ENCODE results near the gene ST8SIA1. TPM values are rescaled to one million over a fixed set of nuclear protein-coding genes. Genes with fewer than 3 reads are reported as not detected.

Gene ST8SIA1
- total RNA-seq, 1 experiment from 2014 or later, result not detected

- no peak for TF ChIP-seq CTCF (conservative IDR thresholded peaks at IDR 0.05)
- WGBS (ENCODE audit: extremely low coverage, insufficient read length, low lambda C conversion rate), result no CpG with 5 or more reads among the region's 1 CpG
- H3K23me2 ChIP-seq (ENCODE audit: insufficient read length, low read depth, low read length, poor library complexity, severe bottlenecking), result no peaks in the 10 kb centered on the region
- no peak overlapping the region for H2BK20ac ChIP-seq (ENCODE audit: low read depth, low read length, poor library complexity, severe bottlenecking)
- no peaks in the 10 kb centered on the region for H3K79me2 ChIP-seq (ENCODE audit: insufficient read depth, low read length)
- H4K20me1 ChIP-seq (ENCODE audit: control insufficient read depth, insufficient read depth, insufficient read length), result no peaks in the 10 kb centered on the region
- no peak overlapping the region for H2BK120ac ChIP-seq (ENCODE audit: low read depth, low read length, poor library complexity, severe bottlenecking)
- H3K56ac ChIP-seq (ENCODE audit: insufficient read length, low read depth, low read length), result no peak overlapping the region
- no peaks in the 10 kb centered on the region for H3K9me3 Mint-ChIP-seq
- H2BK5ac ChIP-seq (ENCODE audit: insufficient read length, low read length), result no peak overlapping the region
- no peak overlapping the region for H3K4me3 Mint-ChIP-seq
- no peaks in the 10 kb centered on the region for H3K9me3 ChIP-seq (ENCODE audit: control insufficient read depth, low read depth, low read length)
- H2AK5ac ChIP-seq (ENCODE audit: insufficient read length, low read length), result no peak overlapping the region
- H2BK15ac ChIP-seq (ENCODE audit: low read depth, low read length), result no peak overlapping the region
- no peak overlapping the region for H3K14ac ChIP-seq (ENCODE audit: insufficient read depth, low read length)
- no peak overlapping the region for H2AFZ ChIP-seq (ENCODE audit: low read length)
- H3K27me3 Mint-ChIP-seq (ENCODE audit: low read depth), result peaks cover 5% of the 10 kb centered on the region
- no peak overlapping the region for H4K5ac ChIP-seq (ENCODE audit: insufficient read length, low read depth, low read length)
- no peak overlapping the region for H3K18ac ChIP-seq (ENCODE audit: insufficient read length, low read depth, low read length)
- H3T11ph ChIP-seq (ENCODE audit: low read length), result no peak overlapping the region
- no peak overlapping the region for H3K27ac Mint-ChIP-seq
- no peaks in the 10 kb centered on the region for H3K36me3 Mint-ChIP-seq (ENCODE audit: insufficient read depth in 1 of 3, low read depth in 3 of 3)
- H4K91ac ChIP-seq (ENCODE audit: insufficient read length, low read depth, low read length), result no peak overlapping the region
- no peak overlapping the region for H3K27ac ChIP-seq (ENCODE audit: insufficient read length, low read depth, low read length)
- H3K4me1 Mint-ChIP-seq, result no peaks in the 10 kb centered on the region
- no peak overlapping the region for H3K4me2 ChIP-seq (ENCODE audit: insufficient read depth, insufficient read length, low read length)
- H3K23ac ChIP-seq (ENCODE audit: insufficient read length, low read depth, low read length), result no peak overlapping the region
- H3K4ac ChIP-seq (ENCODE audit: low read depth, low read length), result no peak overlapping the region
- no peak overlapping the region for H4K8ac ChIP-seq (replicated peaks; ENCODE audit: insufficient read length, low read depth, low read length)
- no peak for DNase-seq
- H3K4me1 ChIP-seq (ENCODE audit: insufficient read depth, low read length), result no peaks in the 10 kb centered on the region
- H3K79me1 ChIP-seq (ENCODE audit: insufficient read depth, low read depth, low read length, poor library complexity, severe bottlenecking), result no peaks in the 10 kb centered on the region
- no peak overlapping the region for H3K9ac ChIP-seq (ENCODE audit: extremely low read depth, insufficient read length, low read length)
- no peak overlapping the region for H2BK12ac ChIP-seq (ENCODE audit: insufficient read length, low read depth, low read length)
- no peaks in the 10 kb centered on the region for H3K27me3 ChIP-seq (ENCODE audit: insufficient read depth, low read length)
Measured at GRCh38 chr12:22180705-22181104, 153.8 kb downstream of the ST8SIA1 start.
